Stomach smooth muscle (tissue), 2 donors: ENCODE measurements around the gene CHRM4.

Experiments
- H3K27ac ChIP-seq: one replicate; pipeline ENCODE4 v1.7.0; 2013; ENCODE audit warnings: mild to moderate bottlenecking, low read length, inconsistent platforms
- H3K27me3 ChIP-seq, 2 donors: one replicate each; pipeline ENCODE4 v1.7.0; 2013; ENCODE audit warnings: low read length in 2 of 2; ENCODE audit not compliant: insufficient read depth in 2 of 2, control insufficient read depth in 1 of 2
- H3K36me3 ChIP-seq, 2 donors: one replicate each; pipeline ENCODE4 v1.7.0; 2013; ENCODE audit warnings: low read length in 2 of 2; ENCODE audit not compliant: control insufficient read depth in 2 of 2, insufficient read depth in 2 of 2
- H3K4me1 ChIP-seq: one replicate; pipeline ENCODE4 v1.7.0; 2013; ENCODE audit warnings: low read length; ENCODE audit not compliant: control insufficient read depth, insufficient read depth
- H3K4me3 ChIP-seq, 2 donors: one replicate each; pipeline ENCODE4 v1.7.0; 2013; ENCODE audit warnings: low read length in 2 of 2
- H3K9ac ChIP-seq, 2 donors: one replicate each; pipeline ENCODE4 v1.7.0; 2013; ENCODE audit warnings: low read length in 2 of 2, mild to moderate bottlenecking in 1 of 2
- H3K9me3 ChIP-seq, 2 donors: one replicate each; pipeline ENCODE4 v1.7.0; 2013; ENCODE audit warnings: low read length in 2 of 2; ENCODE audit not compliant: control insufficient read depth in 2 of 2
- donor health status: healthy.
- donor health status: Pancreatic carcinoma.

The CHRM4 gene

GRCh38 chr11:46391578-46392420 is at the start of gene CHRM4:
TSS of gene CHRM4 (minus strand) at chr11:46391776. CDS start at chr11:46386557, 5,219 bp downstream.
- Histone ChIP-seq H3K4me3 (peak within 1 kb of the TSS in 1 of 2 donors; percentile 62), H3K27me3 (peaks cover 36 to 58% of the 10 kb centered on the region in 2 donors), H3K27ac (no peak within 1 kb of the TSS), H3K9me3 (no peaks in the 10 kb centered on the region), H3K4me1 (peaks cover 34% of the 10 kb centered on the region), H3K9ac (no peak within 1 kb of the TSS), H3K36me3 (peaks cover 0 to 6% of the 10 kb centered on the region in 2 donors)

GRCh38 chr11:46438211-46438610 is 46.6 kb upstream of the CHRM4 start:
- Histone ChIP-seq H3K9me3 (no peaks in the 10 kb centered on the region), H3K27ac (no peak overlapping the region), H3K4me3 (no peak overlapping the region)

GRCh38 chr11:46437122-46437689 is 45.6 kb upstream of the CHRM4 start:
- H3K4me3 ChIP-seq, result no peak overlapping the region
- H3K9me3 ChIP-seq, result no peaks in the 10 kb centered on the region
- peaks cover 5 to 16% of the 10 kb centered on the region in 2 donors for H3K36me3 ChIP-seq
- H3K27ac ChIP-seq, result no peak overlapping the region
- no peaks in the 10 kb centered on the region for H3K4me1 ChIP-seq
- H3K9ac ChIP-seq, result no peak overlapping the region
- no peaks in the 10 kb centered on the region for H3K27me3 ChIP-seq

More at GRCh38 chr11:46438211-46438610, 46.6 kb upstream of the CHRM4 start:
- Histone ChIP-seq H3K4me1 (no peaks in the 10 kb centered on the region), H3K27me3 (no peaks in the 10 kb centered on the region), H3K36me3 (peaks cover 8 to 17% of the 10 kb centered on the region in 2 donors), H3K9ac (no peak overlapping the region)

- H3K4me1 ChIP-seq, result no peaks in the 10 kb centered on the region
- H3K9ac ChIP-seq, result no peak overlapping the region
- H3K4me3 ChIP-seq, result no peak overlapping the region
- H3K27me3 ChIP-seq, result no peaks in the 10 kb centered on the region
- no peak overlapping the region for H3K27ac ChIP-seq
- H3K36me3 ChIP-seq, result peaks cover 10 to 16% of the 10 kb centered on the region in 2 donors
- H3K9me3 ChIP-seq, result no peaks in the 10 kb centered on the region
Measured at GRCh38 chr11:46436113-46436512, 44.5 kb upstream of the CHRM4 start.

GRCh38 chr11:46435679-46436078 is 44.1 kb upstream of the CHRM4 start:
- Histone ChIP-seq H3K9ac (no peak overlapping the region), H3K9me3 (no peaks in the 10 kb centered on the region), H3K4me3 (no peak overlapping the region), H3K4me1 (no peaks in the 10 kb centered on the region), H3K27me3 (no peaks in the 10 kb centered on the region), H3K27ac (no peak overlapping the region), H3K36me3 (peaks cover 14 to 20% of the 10 kb centered on the region in 2 donors)

GRCh38 chr11:46431211-46431610 is 39.6 kb upstream of the CHRM4 start:
- Histone ChIP-seq H3K4me1 (no peaks in the 10 kb centered on the region), H3K9ac (no peak overlapping the region), H3K36me3 (peaks cover 21 to 29% of the 10 kb centered on the region in 2 donors), H3K9me3 (no peaks in the 10 kb centered on the region), H3K27me3 (no peaks in the 10 kb centered on the region), H3K27ac (no peak overlapping the region), H3K4me3 (no peak overlapping the region)

- Histone ChIP-seq H3K9ac (no peak overlapping the region), H3K36me3 (peaks cover 21 to 30% of the 10 kb centered on the region in 2 donors), H3K27me3 (no peaks in the 10 kb centered on the region), H3K4me1 (no peaks in the 10 kb centered on the region), H3K27ac (no peak overlapping the region), H3K9me3 (no peaks in the 10 kb centered on the region), H3K4me3 (no peak overlapping the region)
Measured at GRCh38 chr11:46429717-46430116, 38.1 kb upstream of the CHRM4 start.

- H3K27ac ChIP-seq, result no peak overlapping the region
- peaks cover 16 to 18% of the 10 kb centered on the region in 2 donors for H3K36me3 ChIP-seq
- no peaks in the 10 kb centered on the region for H3K27me3 ChIP-seq
- no peak overlapping the region for H3K9ac ChIP-seq
- no peaks in the 10 kb centered on the region for H3K9me3 ChIP-seq
- no peak overlapping the region for H3K4me3 ChIP-seq
- H3K4me1 ChIP-seq, result no peaks in the 10 kb centered on the region
Measured at GRCh38 chr11:46427364-46427763, 35.8 kb upstream of the CHRM4 start.

GRCh38 chr11:46426233-46426991 is 34.8 kb upstream of the CHRM4 start:
- Histone ChIP-seq H3K9me3 (no peaks in the 10 kb centered on the region), H3K27me3 (no peaks in the 10 kb centered on the region), H3K36me3 (peaks cover 21 to 26% of the 10 kb centered on the region in 2 donors), H3K9ac (no peak overlapping the region), H3K4me1 (no peaks in the 10 kb centered on the region), H3K4me3 (no peak overlapping the region), H3K27ac (no peak overlapping the region)

GRCh38 chr11:46422588-46422987 is 31.0 kb upstream of the CHRM4 start:
- Histone ChIP-seq H3K36me3 (peaks cover 6 to 22% of the 10 kb centered on the region in 2 donors), H3K9ac (no peak overlapping the region)

More at GRCh38 chr11:46422588-46422987, 31.0 kb upstream of the CHRM4 start:
- Histone ChIP-seq H3K27me3 (no peaks in the 10 kb centered on the region), H3K4me3 (no peak overlapping the region), H3K9me3 (no peaks in the 10 kb centered on the region), H3K27ac (no peak overlapping the region), H3K4me1 (no peaks in the 10 kb centered on the region)
